HG02759 (cell line): ENCODE results near the gene SLC35E2B.
"Not testable (repeated sequence)": the region's sequence is repeated elsewhere in the genome, so short reads cannot be mapped to it uniquely, and the experiment has no call there.

Experiments
- ATAC-seq: cut with Tn5 transposase; IDR thresholded peaks from one replicate; pipeline ENCODE4 v1.9.1; 2021; ENCODE audit warnings: mild to moderate bottlenecking, moderate library complexity; ENCODE audit not compliant: unreplicated experiment

The SLC35E2B gene

DNA sequence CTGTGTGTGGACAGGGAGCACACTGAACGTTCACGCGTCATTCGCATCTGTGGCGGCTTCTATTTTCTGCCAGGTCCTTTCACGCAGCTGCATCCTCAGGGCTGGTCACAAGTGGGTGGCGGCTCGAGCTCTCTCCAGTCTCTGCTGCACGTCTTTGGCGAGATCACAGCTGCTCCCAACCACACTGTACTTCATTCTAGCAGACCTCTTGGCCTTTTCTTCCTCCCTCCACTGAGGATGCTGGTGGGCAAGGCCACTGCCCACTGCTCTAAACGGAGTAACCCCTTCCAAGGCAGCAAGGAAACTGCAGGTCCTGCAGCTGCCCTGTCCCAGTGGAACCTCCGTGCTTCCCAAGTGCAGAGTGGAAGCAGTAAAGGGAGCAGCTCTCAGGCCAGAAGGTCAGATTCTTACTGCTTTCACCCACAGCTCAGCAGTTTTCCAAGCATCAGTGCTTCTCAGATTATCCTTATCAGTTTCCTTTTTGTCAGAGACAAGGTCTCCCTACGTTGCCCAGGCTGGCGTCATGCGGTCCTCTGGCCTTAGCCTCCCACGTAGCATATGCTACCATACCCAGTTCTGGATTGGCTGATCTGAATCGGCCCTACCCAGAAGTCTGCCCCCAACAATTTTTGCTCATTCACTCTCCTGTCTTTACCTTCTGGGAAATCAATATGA lies 44.9 kb downstream of the SLC35E2B start:
- not testable (repeated sequence) for ATAC-seq

DNA sequence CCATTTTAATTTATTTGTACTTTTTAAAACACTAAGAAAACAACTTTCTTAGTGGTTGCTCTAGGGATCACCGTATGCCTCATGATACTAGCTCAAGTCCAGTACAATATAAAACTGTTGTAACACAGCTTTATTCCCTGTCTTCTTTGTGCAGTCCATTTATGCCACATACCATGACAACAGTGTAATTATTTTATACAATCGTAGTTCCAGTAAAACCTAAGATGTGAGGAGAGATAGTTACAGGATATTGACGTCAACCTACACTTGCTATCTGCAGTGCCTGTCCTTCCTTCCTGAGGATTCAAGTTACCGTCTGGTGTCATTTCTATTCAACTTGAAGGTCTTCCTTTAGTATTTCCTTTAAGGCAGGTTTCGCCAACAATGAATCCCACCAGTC lies 46.3 kb downstream of the SLC35E2B start:
- ATAC-seq, result not testable (repeated sequence)

DNA sequence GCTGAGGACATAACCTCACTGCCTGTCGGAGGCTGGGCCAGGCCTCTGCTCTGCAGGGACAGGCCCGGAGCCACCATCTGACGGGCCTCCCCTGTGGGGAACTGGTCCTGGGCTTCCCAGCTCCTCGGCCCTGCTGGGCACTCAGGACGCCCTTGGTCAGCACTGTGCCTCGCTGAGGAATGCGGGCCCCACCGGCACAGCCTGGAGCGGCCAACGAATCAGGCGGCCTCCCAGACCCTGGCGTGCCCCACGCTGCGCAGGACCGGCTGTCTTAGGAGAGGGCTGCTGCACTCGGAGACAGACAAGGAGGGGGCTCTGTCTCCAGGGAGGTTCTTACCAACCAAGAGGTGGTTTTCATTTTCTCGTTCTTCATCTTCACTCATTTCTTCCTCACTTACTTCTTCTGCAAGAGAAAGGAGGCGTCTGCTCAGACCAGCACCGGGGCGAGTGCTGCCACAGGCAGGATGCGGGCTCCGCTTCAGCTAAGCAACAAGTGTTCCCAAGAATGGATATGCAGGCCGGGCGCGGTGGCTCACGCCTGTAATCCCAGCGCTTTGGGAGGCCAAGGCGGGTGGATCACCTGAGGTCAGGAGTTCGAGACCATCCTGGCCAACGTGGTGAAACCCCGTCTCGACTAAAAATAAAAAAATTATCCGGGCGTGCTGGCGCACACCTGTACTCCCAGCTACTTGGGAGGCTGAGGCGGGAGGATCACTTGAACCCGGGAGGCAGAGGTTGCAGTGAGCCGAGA lies 51.7 kb downstream of the SLC35E2B start:
- ATAC-seq, result not testable (repeated sequence)

DNA sequence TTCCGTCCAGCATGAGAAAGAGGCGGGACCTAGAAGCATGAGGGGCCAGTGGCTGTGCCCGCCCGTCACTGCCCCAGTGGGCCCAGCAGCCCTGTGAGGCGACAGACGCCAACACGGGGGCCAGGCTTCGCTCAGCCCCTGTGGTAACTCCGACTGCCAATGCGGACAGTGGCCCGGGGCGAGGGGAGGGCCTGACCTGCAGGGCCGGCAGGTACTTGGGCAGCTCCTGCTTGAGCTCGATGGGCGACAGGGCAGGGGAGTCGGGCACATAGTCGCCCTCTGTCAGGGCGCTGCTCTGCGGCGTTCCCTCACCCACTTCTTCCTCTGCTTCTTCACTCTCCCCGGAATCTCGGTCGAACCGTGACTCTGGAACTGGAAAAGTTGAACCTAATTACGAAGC lies 52.5 kb downstream of the SLC35E2B start:
- not testable (repeated sequence) for ATAC-seq

DNA sequence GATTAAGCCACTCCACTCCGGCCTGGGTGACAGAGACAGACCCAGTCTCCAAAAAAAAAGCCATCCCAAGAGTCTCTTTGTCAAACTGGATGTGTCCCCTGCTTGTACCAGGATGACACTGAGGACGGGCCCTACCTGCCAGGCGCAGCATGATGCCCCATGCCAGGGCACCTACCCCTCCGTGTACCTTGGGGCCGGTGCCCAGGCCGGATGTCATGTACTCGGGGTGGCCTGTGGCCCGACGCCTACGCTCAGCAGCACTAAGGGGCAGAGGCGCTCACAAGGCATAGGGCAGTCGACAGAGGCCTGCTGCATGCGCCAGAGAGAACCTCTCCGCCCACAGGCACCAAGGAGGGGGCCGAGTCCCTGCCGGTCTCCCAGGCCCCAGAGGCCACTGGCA lies 53.2 kb downstream of the SLC35E2B start:
- not testable (repeated sequence) for ATAC-seq

DNA sequence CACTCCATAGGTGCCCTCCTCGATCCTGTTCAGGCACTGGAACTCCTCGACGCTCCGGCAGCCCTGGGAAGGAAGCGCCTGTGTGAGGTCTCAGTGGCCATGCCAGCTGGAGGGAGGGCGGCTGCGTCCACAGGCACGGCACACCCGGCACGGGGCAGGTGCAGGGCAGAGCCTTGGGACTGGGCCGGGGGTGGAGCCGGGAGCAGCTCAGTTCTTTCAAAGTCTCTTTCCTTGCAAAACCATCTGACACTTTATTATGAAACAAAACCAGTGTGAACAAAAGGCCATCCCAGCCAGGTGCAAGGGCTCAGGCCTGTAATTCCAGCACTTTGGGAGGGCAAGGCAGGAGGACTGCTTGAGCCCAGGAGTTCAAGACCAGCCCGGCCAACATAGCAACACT lies 54.1 kb downstream of the SLC35E2B start:
- not testable (repeated sequence) for ATAC-seq

DNA sequence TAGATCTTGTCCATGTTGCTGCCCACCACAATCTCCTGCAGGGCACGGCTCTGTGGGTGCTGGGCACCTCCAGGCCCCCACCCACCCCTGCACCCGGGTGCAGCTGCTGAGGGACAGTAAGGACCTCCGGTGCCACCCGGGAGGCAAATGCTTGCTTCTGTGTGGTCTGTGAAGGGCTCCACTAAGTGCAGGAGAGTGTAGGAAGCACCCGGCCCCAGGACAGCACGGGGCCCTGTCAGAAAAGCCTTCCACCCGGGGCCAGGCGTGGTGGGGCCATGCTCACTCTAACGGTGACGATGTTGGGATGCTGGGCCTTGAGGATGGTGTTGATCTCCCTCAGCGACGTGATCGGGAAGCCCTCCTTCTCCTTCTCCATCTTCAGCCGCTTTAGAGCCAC lies 55.1 kb downstream of the SLC35E2B start:
- not testable (repeated sequence) for ATAC-seq

DNA sequence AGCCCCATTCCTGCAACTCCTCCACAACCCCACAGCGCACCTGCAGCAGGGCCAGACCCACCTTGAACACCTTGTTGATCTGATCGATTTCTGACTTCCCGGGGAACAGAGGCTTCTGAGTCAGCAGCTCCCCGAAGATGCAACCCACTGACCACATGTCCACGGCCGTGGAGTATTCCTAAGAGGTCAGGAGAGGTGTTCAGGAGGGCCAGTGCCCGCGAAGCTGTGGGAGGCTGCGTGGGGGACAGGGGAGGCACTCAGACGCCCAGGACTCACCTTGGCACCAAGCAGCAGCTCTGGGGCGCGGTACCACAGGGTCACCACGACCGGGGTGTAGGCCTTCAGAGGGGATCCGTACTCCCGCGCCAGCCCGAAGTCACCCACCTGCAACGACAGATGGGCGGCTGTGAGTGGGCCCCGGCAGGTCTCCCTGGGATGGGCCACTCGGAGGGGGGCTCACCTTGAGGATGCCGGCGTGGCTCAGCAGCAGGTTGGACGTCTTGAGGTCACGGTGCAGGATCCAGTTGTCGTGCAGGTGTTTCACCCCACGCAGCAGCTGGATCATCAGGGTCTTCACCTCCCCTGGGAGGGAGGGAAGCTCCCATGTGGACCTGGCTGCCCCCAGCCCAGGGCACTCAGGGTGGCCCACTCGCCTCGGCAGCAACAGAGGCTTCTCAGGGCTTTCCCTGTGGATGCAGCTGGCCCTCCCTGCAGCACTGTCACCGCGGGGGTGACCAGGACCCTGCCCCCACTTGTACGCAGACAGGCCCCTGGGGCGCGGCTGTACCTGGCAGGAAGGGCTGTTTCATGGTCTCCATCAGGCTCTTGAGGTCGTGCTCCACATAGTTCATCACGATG lies 55.7 kb downstream of the SLC35E2B start:
- ATAC-seq, result not testable (repeated sequence)

DNA sequence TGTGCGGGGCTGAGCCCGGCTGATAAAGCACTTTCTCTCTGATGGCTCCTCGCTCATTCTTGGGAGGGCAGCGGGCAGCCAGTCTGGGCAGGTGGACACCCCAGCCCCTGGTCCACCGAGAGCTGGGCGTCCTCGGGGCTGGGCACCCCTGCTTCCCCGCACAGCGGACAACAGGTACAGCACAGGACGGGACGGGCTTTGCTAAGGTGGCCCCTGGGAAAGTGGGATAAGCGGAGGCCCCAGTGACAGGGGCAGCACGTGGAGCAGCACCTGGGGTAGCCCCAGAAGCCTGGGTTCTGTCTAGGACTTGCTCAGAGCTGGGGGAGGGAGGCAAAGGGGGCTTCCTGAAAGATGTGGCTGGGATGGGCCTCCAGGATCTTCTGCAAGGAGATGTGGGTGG lies 58.0 kb downstream of the SLC35E2B start:
- not testable (repeated sequence) for ATAC-seq

DNA sequence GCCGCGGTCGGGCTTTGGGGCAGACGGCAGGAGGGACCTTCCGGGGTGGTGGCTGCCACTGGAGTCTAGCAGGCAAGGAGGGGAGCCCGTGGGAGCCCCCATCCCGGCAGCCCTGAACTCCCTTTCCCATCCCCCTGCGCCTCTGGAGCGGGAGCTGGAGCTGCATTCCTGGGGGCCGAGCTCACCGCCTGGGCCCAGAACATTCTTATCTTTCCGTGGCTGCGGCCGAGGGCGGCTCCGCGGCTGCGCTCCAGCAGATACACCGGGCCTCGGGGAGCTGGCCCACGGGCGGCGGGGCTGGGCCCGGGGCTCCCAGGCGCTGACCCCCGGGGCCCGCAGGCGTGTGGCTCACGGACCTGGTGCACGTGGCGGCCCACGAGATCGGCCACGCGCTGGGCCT lies 59.2 kb downstream of the SLC35E2B start:
- not testable (repeated sequence) for ATAC-seq

DNA sequence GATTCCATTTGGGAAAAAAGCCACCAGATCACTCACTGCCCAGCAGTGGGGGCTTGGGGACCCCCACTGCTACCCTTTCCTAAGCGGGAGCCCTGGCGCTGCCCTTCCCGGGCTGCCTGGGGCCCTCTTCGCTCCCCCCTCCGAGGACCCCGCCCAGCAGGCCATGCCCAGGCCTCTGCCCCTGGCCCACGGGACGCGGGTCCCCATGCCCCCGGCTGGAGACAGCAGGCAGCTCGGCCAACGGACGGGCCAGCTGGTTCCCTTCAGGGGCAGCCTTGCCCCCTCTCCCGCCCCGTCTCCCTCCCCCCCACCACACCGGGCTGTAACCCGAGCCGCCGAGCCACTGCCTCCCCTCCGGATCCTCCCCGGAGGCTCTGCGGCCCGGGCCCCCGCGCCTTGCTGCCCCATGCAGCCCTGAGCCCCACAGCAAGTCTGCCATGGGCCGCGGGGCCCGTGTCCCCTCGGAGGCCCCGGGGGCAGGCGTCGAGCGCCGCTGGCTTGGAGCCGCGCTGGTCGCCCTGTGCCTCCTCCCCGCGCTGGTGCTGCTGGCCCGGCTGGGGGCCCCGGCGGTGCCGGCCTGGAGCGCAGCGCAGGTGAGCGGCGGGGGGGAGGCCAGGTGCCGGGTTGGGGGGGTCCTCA lies 60.7 kb downstream of the SLC35E2B start, which contains the start of gene MMP23B:
TSS of gene MMP23B (plus strand) at position 392 of the 639 bp plus-strand sequence. CDS start at position 438, 46 bp downstream.
- no peak for ATAC-seq

DNA sequence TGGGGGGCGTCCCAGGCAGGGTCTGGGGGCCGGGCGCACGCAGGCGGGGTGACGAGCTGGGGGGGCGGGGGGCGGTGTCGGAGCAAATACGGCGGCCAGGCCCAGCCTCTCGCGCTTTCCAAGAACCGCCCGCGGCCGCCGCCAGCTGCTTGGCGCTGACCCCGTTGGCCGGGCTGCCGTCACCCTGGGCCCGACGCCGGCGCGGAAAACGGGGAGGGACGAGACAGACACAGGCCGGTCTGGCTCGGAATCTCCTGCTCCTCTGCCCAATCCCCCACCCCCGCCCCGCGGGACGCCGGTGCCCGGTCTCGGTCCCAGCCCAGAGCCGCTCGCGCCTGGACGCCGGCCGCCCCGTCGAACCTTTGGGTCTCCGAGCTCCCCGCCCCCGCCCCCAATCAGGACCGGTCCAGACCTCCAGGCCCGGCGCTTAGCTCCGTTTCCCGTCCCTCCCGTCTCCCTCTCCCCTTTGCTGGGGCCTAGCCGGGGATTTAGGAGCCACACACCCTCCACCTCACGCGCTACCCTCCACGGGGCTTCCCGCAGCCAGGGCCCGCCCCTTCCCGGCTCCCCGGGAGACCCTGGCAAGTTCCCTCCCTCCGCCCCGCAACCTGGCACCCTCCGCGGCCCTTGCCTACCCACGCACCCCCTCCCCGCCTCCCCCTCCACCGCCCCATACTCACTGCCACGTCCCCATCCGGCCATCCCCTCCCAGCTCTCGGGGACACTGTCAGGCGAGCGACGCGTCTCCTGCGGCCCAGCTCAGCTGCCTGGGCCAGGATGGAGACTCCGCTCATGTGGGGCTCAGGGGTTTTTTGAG lies 61.4 kb downstream of the SLC35E2B start:
- no peak for ATAC-seq

DNA sequence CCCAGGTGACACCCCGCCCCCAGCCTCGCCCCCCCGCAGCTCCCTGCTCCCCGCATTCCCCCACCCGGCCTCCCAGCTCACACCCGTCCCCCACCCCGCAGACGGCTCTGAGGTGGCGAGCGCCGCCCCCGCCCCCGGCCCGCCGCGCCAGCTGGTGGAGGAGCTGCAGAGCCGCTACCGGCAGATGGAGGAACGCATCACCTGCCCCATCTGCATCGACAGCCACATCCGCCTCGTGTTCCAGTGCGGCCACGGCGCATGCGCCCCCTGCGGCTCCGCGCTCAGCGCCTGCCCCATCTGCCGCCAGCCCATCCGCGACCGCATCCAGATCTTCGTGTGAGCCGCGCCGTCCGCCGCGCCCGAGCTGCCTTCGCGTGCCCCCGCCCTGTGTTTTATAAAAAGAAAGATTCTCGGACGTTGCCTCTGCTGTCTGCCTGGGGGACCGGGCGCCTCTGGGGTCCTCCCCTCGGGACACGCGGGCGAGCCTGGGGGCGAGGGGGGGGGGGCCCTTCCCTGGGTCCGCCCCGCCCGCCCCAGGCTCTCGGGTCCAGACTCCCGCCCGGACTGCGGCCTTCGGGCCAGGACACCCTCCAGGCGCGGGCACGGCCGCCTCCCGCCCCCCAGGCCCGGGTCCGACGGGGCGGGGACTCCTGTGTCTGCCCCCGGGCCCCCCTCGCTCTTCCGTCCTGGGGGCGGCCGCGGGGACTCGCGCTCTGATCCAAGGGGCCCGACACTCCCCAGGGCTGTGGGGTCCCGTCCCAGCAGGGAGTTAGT lies 62.2 kb downstream of the SLC35E2B start:
- peak; percentile 69 for ATAC-seq

DNA sequence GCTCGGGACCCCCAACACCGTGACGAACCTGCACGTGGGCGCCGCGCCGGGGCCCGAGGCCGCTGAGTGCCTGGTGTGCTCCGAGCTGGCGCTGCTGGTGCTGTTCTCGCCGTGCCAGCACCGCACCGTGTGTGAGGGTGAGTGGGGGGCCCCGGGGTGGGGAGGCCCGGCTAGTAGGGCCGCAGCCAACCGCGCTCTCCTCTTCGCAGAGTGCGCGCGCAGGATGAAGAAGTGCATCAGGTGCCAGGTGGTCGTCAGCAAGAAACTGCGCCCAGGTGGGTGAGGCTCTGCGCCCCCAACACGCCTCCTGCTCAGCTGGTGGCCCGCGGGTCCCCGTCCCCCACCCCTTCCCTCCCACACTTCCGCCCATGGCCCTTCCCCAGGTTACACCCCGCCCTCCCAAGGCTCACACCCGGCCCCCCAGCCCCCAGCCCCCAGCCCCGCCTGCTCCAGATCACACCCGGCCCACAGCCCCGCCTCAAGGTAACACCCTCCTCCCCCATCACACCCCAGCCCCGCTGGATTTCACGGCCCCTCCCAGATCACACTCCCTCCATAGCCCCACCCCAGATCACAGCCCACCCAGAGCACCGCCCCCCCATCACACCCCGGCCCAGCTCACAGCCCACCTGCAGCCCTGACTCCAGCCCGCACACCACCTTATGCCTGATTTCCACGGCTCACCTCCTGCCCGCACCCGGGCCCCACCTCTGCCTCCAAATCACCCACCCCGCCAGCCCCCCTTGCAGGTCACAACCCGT lies 63.0 kb downstream of the SLC35E2B start:
- ATAC-seq, result no peak

DNA sequence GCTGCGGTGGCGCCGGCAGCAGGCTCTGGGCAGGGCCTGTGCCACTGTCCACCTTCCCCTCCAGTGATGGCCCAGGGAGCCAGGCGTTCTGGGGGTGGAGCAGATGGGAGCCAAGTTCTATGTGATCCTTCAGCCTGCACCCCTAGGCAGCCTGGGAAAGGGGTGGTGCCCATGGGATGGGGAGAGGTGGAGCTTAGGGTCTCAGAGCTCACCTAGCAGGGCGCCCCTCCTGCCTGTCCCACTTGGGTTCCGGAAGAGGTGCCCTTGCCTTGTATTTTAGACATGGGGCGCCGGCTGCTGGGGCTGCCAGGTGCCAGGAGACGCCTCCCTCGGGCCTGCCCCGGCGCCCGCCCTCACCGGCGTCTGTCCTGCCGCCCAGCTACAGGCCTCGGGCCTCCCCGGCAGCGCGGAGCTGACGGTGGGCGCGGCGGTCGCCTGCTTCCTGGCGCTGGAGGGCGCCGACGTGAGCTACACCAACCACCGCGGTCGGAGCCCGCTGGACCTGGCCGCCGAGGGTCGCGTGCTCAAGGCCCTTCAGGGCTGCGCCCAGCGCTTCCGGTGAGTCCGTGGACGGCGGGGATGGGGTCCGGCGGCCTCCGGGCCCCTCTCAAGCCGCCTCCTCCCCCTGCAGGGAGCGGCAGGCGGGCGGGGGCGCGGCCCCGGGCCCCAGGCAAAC lies 63.7 kb downstream of the SLC35E2B start:
- no peak for ATAC-seq

DNA sequence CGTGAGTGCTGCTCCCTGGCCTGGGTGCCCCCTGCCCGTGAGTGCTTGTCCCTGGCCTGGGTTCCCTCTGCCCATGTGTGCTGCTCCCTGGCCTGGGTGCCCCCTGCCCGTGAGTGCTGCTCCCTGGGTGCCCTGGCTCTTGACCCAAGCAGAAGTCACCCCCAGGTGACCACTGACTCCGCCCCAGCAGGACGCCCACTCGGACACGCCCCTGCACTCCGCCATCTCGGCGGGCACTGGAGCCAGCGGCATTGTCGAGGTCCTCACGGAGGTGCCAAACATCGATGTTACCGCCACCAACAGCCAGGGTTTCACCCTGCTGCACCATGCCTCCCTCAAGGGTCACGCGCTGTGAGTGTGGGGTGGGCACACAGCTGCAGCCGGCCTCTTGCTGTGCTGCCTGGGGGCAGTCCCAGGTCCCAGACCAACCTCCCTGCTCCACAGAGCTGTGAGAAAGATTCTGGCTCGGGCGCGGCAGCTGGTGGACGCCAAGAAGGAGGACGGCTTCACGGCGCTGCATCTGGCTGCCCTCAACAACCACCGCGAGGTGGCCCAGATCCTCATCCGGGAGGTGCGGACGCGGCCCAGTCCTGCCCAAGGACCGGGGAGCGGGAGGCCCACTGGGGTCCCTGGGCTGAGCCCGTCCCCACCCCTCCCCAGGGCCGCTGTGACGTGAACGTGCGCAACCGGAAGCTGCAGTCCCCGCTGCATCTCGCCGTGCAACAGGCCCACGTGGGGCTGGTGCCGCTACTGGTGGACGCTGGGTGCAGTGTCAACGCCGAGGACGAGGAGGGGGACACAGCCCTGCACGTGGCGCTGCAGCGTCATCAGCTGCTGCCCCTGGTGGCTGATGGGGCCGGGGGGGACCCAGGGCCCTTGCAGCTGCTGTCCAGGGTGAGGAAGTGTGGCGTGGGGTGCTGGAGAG lies 64.5 kb downstream of the SLC35E2B start:
- no peak for ATAC-seq

DNA sequence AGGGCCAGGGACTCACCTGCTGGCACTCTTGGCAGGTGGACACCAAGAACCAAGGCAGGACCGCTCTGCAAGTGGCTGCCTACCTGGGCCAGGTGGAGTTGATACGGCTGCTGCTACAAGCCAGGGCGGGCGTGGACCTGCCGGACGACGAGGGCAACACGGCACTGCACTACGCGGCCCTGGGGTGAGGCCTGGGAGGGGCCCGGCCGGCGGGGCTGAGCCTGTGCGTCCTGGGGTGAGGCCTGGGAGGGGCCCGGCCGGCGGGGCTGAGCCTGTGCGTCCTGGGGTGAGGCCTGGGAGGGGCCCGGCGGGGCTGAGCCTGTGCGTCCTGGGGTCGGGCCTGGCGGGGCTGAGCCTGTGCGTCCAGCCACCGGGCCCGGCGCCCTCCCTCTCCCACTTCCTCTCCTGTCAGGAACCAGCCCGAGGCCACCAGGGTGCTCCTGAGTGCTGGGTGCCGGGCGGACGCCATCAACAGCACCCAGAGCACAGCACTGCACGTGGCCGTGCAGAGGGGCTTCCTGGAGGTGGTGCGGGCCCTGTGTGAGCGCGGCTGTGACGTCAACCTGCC lies 65.2 kb downstream of the SLC35E2B start:
- ATAC-seq, result no peak
